OCI-LY1 (cell line): ENCODE results near the gene PCNX3.

Experiments used
- H2AFZ ChIP-seq: fragments of 200-600 bp; sonication (generic), shearing (Covaris generic); 2 replicates; pipeline ENCODE4 v1.6.0; 2014; ENCODE audit warnings: antibody characterized with exemption, mild to moderate bottlenecking, low read length
- H3F3A ChIP-seq: fragments of 200-600 bp; sonication (generic), shearing (Covaris generic); 2 replicates; pipeline ENCODE4 v1.6.0; 2014; ENCODE audit warnings: mild to moderate bottlenecking, antibody characterized with exemption, low read length, moderate library complexity; ENCODE audit not compliant: insufficient read depth
- H3K27ac ChIP-seq: fragments of 200-600 bp; sonication (generic); 2 replicates; pipeline ENCODE4 v1.5.1; 2014; ENCODE audit warnings: low read length, mixed run types, mild to moderate bottlenecking, low read depth; ENCODE audit not compliant: poor library complexity, severe bottlenecking
- H3K27me3 ChIP-seq: fragments of 200-600 bp; sonication (generic); 2 replicates; pipeline ENCODE4 v1.6.0; 2014; ENCODE audit warnings: antibody characterized with exemption, mild to moderate bottlenecking, low read length, moderate library complexity; ENCODE audit not compliant: insufficient read depth
- H3K36me3 ChIP-seq: fragments of 200-600 bp; sonication (generic); 2 replicates; pipeline ENCODE4 v1.6.1; 2014; ENCODE audit warnings: mild to moderate bottlenecking, antibody characterized with exemption, low read length, moderate library complexity, mixed read lengths; ENCODE audit not compliant: insufficient read depth
- H3K4me1 ChIP-seq: fragments of 200-600 bp; sonication (generic); 2 replicates; pipeline ENCODE4 v1.5.1; 2014; ENCODE audit warnings: mild to moderate bottlenecking, low read length, moderate library complexity; ENCODE audit not compliant: insufficient read depth, severe bottlenecking
- H3K4me2 ChIP-seq: fragments of 200-600 bp; sonication (generic), shearing (Covaris generic); 2 replicates; pipeline ENCODE4 v1.6.1; 2014; ENCODE audit warnings: low read length
- H3K4me3 ChIP-seq: fragments of 200-600 bp; sonication (generic); 2 replicates; pipeline ENCODE4 v1.5.1; 2014; ENCODE audit warnings: low read length, low read depth, mild to moderate bottlenecking, mixed read lengths; ENCODE audit not compliant: poor library complexity, severe bottlenecking
- H3K79me2 ChIP-seq: fragments of 200-600 bp; shearing (Covaris generic); 2 replicates; pipeline ENCODE4 v1.6.1; 2016; ENCODE audit warnings: mixed run types, low read length, mixed read lengths; ENCODE audit not compliant: insufficient read depth
- H3K9ac ChIP-seq: fragments of 200-600 bp; sonication (generic), shearing (Covaris generic); 2 replicates; pipeline ENCODE4 v1.6.1; 2014; ENCODE audit warnings: mild to moderate bottlenecking, low read length, mixed read lengths
- H3K9me2 ChIP-seq: fragments of 200-600 bp; sonication (generic), shearing (Covaris generic); 2 replicates; pipeline ENCODE4 v1.6.1; 2014; ENCODE audit warnings: low read depth, mild to moderate bottlenecking, low read length, mixed read lengths
- H3K9me3 ChIP-seq: fragments of 200-600 bp; shearing (Covaris generic); 2 replicates; pipeline ENCODE4 v1.6.1; 2014; ENCODE audit warnings: low read length, mixed read lengths
- H4K20me1 ChIP-seq: fragments of 200-600 bp; sonication (generic), shearing (Covaris generic); 2 replicates; pipeline ENCODE4 v1.6.0; 2016; ENCODE audit warnings: mild to moderate bottlenecking, low read length; ENCODE audit not compliant: insufficient read depth
- CTCF ChIP-seq: fragments of 200-600 bp; sonication (generic), shearing (Covaris generic); IDR thresholded peaks from 2 replicates; pipeline ENCODE4 v1.5.1; 2017; ENCODE audit warnings: mild to moderate bottlenecking, antibody characterized with exemption, low read length, moderate library complexity, mixed read lengths
- EZH2 ChIP-seq: fragments of 200-600 bp; sonication (generic), shearing (Covaris generic); IDR thresholded peaks from 2 replicates; pipeline ENCODE4 v1.8.0; 2017; ENCODE audit warnings: borderline replicate concordance, mixed run types, mild to moderate bottlenecking, antibody characterized with exemption, low read length, moderate library complexity, mixed read lengths

The PCNX3 gene

GRCh38 chr11:65575568-65576231, 39.9 kb upstream of the PCNX3 start, which contains the start of gene EHBP1L1:
Gene EHBP1L1 (plus strand): TSS chr11:65576053. CDS start chr11:65576303, 250 bp downstream.
- H3K36me3 ChIP-seq, result no peaks in the 10 kb centered on the region; the same call in 1 of the 2 replicates
- 0 out of 2 replicates have a peak, but pooled peaks cover 5% of the 10 kb centered on the region for H3K27me3 ChIP-seq
- H3F3A ChIP-seq, result no peaks in the 10 kb centered on the region; the same call in 1 of the 2 replicates
- TF ChIP-seq CTCF (no peak), EZH2 (no peak)
- peak within 1 kb of the TSS; percentile 59; the same call in 1 of the 2 replicates for H3K9ac ChIP-seq
- no peaks in the 10 kb centered on the region for H3K9me2 ChIP-seq
- no peak within 1 kb of the TSS for H2AFZ ChIP-seq
- no peaks in the 10 kb centered on the region for H4K20me1 ChIP-seq
- H3K27ac ChIP-seq, result peak within 1 kb of the TSS; percentile 35
- H3K79me2 ChIP-seq, result no peaks in the 10 kb centered on the region
- H3K4me1 ChIP-seq, result peaks cover 48% of the 10 kb centered on the region
- peak within 1 kb of the TSS; percentile 83 for H3K4me3 ChIP-seq
- H3K9me3 ChIP-seq, result no peaks in the 10 kb centered on the region
- peak within 1 kb of the TSS; percentile 84 for H3K4me2 ChIP-seq

GRCh38 chr11:65576232-65576866, 39.2 kb upstream of the PCNX3 start:
- H3K27me3 ChIP-seq, result peaks cover 5% of the 10 kb centered on the region; the same call in 1 of the 2 replicates
- no peaks in the 10 kb centered on the region for H3K79me2 ChIP-seq
- no peaks in the 10 kb centered on the region; the same call in 1 of the 2 replicates for H3K36me3 ChIP-seq
- peak overlapping the region; percentile 54 for H3K4me3 ChIP-seq
- peak overlapping the region; percentile 48; the same call in 1 of the 2 replicates for H3K9ac ChIP-seq
- H3K9me3 ChIP-seq, result no peaks in the 10 kb centered on the region
- H3F3A ChIP-seq, result no peaks in the 10 kb centered on the region; the same call in 1 of the 2 replicates
- TF ChIP-seq EZH2, result no peak
- no peak for TF ChIP-seq CTCF
- H3K4me1 ChIP-seq, result peaks cover 42% of the 10 kb centered on the region
- peak overlapping the region; percentile 63 for H3K4me2 ChIP-seq
- H2AFZ ChIP-seq, result no peak overlapping the region
- no peak overlapping the region for H3K27ac ChIP-seq
- H4K20me1 ChIP-seq, result no peaks in the 10 kb centered on the region
- no peaks in the 10 kb centered on the region for H3K9me2 ChIP-seq

DNA sequence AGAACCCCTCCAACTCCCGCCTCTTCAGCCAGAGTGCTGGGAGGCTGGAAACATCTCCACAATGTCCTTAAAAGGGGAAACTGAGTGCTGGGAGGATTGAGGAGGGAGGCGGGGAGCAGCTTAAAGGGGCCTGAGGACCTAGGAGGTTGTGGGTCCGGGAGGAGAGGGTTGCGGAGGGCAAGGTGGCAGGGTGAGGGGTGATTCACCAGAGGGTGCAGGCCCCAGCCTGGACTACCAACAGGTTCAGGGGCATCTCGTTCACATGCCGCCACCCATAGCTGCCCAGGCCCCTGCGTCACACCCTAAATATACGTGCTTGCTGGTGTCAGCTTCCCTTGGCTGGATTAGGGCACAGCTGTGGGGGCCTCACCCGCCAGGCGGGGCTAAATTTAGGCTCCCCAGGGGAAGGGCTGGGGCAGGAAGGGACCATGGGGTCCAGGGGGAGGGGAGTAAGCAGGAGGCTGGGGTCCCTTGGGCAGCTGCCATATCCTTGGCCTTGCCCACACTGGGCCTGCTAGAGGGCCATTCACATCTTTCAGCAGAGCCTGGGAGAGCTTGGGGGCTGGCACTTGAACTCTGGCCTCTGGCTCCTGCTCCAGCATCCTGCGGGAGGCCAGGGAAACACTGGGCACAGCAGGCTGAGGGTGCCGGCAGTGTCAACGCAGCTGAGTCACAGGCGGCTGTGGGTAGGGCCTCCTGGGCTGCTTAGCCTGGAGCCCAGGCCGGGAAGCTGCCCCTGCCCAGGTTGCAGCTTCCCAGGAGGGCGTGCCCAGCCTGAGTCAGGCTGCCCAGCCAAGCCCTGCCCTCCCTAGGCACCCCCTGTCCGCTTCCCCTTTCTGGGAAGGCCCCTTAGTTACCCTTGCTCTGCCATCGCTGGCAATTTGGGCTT, 38.5 kb upstream of the PCNX3 start:
- H3K4me3 ChIP-seq, result no peak overlapping the region
- H3K4me1 ChIP-seq, result peaks cover 34% of the 10 kb centered on the region
- TF ChIP-seq EZH2 (no peak), CTCF (no peak)
- H3K9ac ChIP-seq, result no peak overlapping the region
- H3F3A ChIP-seq, result no peaks in the 10 kb centered on the region; the same call in 1 of the 2 replicates
- H3K36me3 ChIP-seq, result no peaks in the 10 kb centered on the region; the same call in 1 of the 2 replicates
- peak overlapping the region; percentile 63; the same call in 1 of the 2 replicates for H3K4me2 ChIP-seq
- H4K20me1 ChIP-seq, result no peaks in the 10 kb centered on the region
- no peaks in the 10 kb centered on the region for H3K9me3 ChIP-seq
- no peak overlapping the region for H2AFZ ChIP-seq
- no peak overlapping the region for H3K27ac ChIP-seq
- no peaks in the 10 kb centered on the region for H3K9me2 ChIP-seq
- H3K79me2 ChIP-seq, result no peaks in the 10 kb centered on the region
- peaks cover 5% of the 10 kb centered on the region for H3K27me3 ChIP-seq
